ENCODE data around the gene ELAC1.

GRCh38 chr18:50924372-50924771 lies 43.5 kb upstream of the ELAC1 start:
- TF ChIP-seq CTCF (IDR thresholded peaks at IDR 0.05; ENCODE audit: control extremely low read depth in 1 of 3, insufficient read depth in 1 of 3, low read depth in 1 of 3, low read length in 3 of 3) (no peak), POLR2A (IDR thresholded peaks at IDR 0.05; ENCODE audit: control extremely low read depth in 1 of 2, low read depth in 2 of 2, low read length in 2 of 2) (no peak), RXRA (IDR thresholded peaks at IDR 0.05; ENCODE audit: insufficient read depth, low read depth, low read length) (no peak), MAX (IDR thresholded peaks at IDR 0.05) (no peak), CHD7 (IDR thresholded peaks at IDR 0.05; ENCODE audit: insufficient replicate concordance, low read length) (no peak)

All from H1 (cell line).